DOHH2 (cell line): Measurements from ENCODE around the gene NKX2-3.

ENCODE experiments used
- H3F3A ChIP-seq: fragments of 200-600 bp; sonication (generic), shearing (Covaris generic); 2 replicates; pipeline ENCODE4 v1.6.0; 2016; ENCODE audit warnings: antibody characterized with exemption, mild to moderate bottlenecking; ENCODE audit not compliant: control insufficient read depth, insufficient read depth
- H3K27ac ChIP-seq: fragments of 200-600 bp; sonication (generic); 2 replicates; pipeline ENCODE4 v1.5.1; 2014; ENCODE audit warnings: low read depth, mild to moderate bottlenecking, low read length, moderate library complexity
- H3K27me3 ChIP-seq: fragments of 200-600 bp; sonication (generic); 2 replicates; pipeline ENCODE4 v1.6.1; 2014; ENCODE audit warnings: mild to moderate bottlenecking, low read length, mixed read lengths; ENCODE audit not compliant: control insufficient read depth
- H3K36me3 ChIP-seq: fragments of 200-600 bp; sonication (generic); 2 replicates; pipeline ENCODE4 v1.6.1; 2014; ENCODE audit warnings: mild to moderate bottlenecking, low read length, moderate library complexity, mixed read lengths; ENCODE audit not compliant: control insufficient read depth
- H3K4me1 ChIP-seq: fragments of 200-600 bp; sonication (generic); 2 replicates; pipeline ENCODE4 v1.6.1; 2014; ENCODE audit warnings: mild to moderate bottlenecking, low read length, mixed read lengths; ENCODE audit not compliant: control insufficient read depth
- H3K4me2 ChIP-seq: fragments of 200-600 bp; sonication (generic); 2 replicates; pipeline ENCODE4 v1.6.0; 2014; ENCODE audit warnings: mild to moderate bottlenecking, low read length, moderate library complexity
- H3K4me3 ChIP-seq: fragments of 200-600 bp; sonication (generic); 2 replicates; pipeline ENCODE4 v1.5.1; 2014; ENCODE audit warnings: mild to moderate bottlenecking, low read length, mixed read lengths
- H3K79me2 ChIP-seq: fragments of 200-600 bp; sonication (generic); 2 replicates; pipeline ENCODE4 v1.6.1; 2014; ENCODE audit warnings: mild to moderate bottlenecking, low read length, mixed read lengths; ENCODE audit not compliant: control insufficient read depth
- H3K9me2 ChIP-seq: fragments of 200-600 bp; sonication (generic); replicated peaks from 2 replicates; pipeline ENCODE4 v1.6.1; 2014; ENCODE audit warnings: mild to moderate bottlenecking, low read length, mixed read lengths; ENCODE audit not compliant: control insufficient read depth
- H3K9me3 ChIP-seq: fragments of 200-600 bp; sonication (generic); 2 replicates; pipeline ENCODE4 v1.6.1; 2014; ENCODE audit warnings: antibody characterized with exemption, low read length, mixed read lengths; ENCODE audit not compliant: control insufficient read depth, insufficient read depth
- H4K20me1 ChIP-seq: fragments of 200-600 bp; sonication (generic); 2 replicates; pipeline ENCODE4 v1.6.0; 2014; ENCODE audit warnings: low read depth, mild to moderate bottlenecking, antibody characterized with exemption, low read length, moderate library complexity; ENCODE audit not compliant: control insufficient read depth, insufficient read depth
- EZH2phosphoT487 ChIP-seq: fragments of 200-600 bp; sonication (generic); IDR thresholded peaks from 2 replicates; pipeline ENCODE4 v1.6.1; 2017; ENCODE audit warnings: borderline replicate concordance, mild to moderate bottlenecking, antibody characterized with exemption, low read length, moderate library complexity, mixed read lengths
- TF ChIP-seq, protein P1 (sequence below): fragments of 200-600 bp; sonication (generic); IDR thresholded peaks from one replicate; pipeline ENCODE4 v1.5.1; 2014; ENCODE audit warnings: antibody characterized with exemption, mild to moderate bottlenecking, low read depth, low read length; ENCODE audit not compliant: poor library complexity, severe bottlenecking

The NKX2-3 gene

DNA sequence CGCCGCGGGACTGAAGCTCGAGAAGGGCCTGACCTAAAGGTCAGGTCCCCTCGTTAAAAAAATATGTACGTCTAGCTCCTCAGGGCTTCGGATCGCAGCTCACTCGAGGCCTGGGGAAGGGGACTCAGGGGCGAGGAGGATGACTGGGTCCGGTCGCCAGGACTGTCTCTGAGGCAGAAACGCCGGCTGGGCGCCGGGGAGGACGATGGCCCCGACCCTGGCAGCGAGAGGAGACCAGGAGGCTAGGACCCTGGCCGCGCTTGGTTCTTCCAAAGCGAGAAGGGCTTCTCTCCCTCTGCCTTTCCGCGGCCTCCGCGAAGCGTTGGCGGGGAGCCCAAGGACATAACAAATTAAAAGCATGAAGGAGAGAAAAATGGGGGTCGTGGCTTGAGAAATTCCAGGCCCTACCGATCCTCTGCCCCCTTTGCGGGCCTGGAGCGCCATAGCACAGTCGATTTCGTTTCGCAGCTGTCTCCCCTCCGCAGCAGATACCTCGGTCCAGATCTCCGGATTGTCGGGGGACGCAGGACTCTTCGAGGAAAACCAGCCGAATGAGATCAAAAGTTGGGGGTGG, 3.1 kb downstream of the NKX2-3 start:
- H3K79me2 ChIP-seq: no peaks in the 10 kb centered on the region
- peaks cover 60% of the 10 kb centered on the region for H3K27me3 ChIP-seq
- H3K4me1 ChIP-seq: no peaks in the 10 kb centered on the region
- H3K9me2 ChIP-seq: no peaks in the 10 kb centered on the region
- no peaks in the 10 kb centered on the region for H3K9me3 ChIP-seq
- H3K4me2 ChIP-seq: no peak overlapping the region
- H3K4me3 ChIP-seq: no peak overlapping the region
- no peaks in the 10 kb centered on the region for H3F3A ChIP-seq
- H4K20me1 ChIP-seq: no peaks in the 10 kb centered on the region
- TF ChIP-seq, protein P1, sequence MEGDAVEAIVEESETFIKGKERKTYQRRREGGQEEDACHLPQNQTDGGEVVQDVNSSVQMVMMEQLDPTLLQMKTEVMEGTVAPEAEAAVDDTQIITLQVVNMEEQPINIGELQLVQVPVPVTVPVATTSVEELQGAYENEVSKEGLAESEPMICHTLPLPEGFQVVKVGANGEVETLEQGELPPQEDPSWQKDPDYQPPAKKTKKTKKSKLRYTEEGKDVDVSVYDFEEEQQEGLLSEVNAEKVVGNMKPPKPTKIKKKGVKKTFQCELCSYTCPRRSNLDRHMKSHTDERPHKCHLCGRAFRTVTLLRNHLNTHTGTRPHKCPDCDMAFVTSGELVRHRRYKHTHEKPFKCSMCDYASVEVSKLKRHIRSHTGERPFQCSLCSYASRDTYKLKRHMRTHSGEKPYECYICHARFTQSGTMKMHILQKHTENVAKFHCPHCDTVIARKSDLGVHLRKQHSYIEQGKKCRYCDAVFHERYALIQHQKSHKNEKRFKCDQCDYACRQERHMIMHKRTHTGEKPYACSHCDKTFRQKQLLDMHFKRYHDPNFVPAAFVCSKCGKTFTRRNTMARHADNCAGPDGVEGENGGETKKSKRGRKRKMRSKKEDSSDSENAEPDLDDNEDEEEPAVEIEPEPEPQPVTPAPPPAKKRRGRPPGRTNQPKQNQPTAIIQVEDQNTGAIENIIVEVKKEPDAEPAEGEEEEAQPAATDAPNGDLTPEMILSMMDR: no peak
- no peak for TF ChIP-seq EZH2phosphoT487
- H3K27ac ChIP-seq: no peak overlapping the region
- H3K36me3 ChIP-seq: no peaks in the 10 kb centered on the region

DNA sequence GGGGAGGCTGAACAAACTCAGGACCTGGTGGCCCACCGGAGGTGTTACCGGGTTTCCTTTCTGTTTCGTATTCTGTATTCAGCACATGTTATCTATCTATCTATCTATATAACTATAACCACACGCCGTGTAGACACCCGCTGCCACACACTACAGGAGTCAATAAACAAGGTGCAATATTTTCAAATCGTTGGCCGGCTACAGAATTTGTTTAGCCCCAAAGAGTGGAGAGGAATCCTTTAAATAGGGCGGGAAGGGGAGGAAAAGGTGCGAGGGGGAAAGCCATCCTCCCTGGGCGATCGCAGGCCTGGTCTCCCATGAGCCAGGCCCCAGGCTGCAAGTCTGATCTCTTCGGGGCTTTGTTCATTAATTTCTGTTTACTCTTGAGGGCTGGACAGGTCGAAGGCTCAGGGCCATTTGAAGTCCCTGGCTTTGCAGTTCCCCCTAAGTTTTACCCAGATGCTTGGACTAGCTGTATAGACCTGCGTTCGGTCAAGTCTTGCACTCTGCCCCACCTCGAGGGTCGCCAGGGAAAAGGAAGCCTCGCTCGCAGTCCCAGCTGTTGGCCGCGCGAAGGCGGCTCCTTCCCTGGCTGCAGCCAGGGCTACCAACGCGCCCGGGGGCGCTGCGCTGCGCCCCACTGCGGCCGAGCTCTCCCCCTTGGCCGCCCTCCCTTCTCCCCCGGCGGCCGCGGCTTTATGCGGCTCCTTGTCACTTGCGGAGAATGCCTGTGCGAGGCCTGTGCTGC, 3.8 kb downstream of the NKX2-3 start:
- TF ChIP-seq, protein P1: no peak
- no peak for TF ChIP-seq EZH2phosphoT487
- no peaks in the 10 kb centered on the region for H3K4me1 ChIP-seq
- H3K27me3 ChIP-seq: peaks cover 63% of the 10 kb centered on the region
- H3K9me3 ChIP-seq: no peaks in the 10 kb centered on the region
- no peaks in the 10 kb centered on the region for H3K36me3 ChIP-seq
- H3K27ac ChIP-seq: no peak overlapping the region
- no peaks in the 10 kb centered on the region for H4K20me1 ChIP-seq
- H3K79me2 ChIP-seq: no peaks in the 10 kb centered on the region
- no peaks in the 10 kb centered on the region for H3F3A ChIP-seq
- H3K9me2 ChIP-seq: no peaks in the 10 kb centered on the region
- H3K4me3 ChIP-seq: no peak overlapping the region
- H3K4me2 ChIP-seq: no peak overlapping the region

DNA sequence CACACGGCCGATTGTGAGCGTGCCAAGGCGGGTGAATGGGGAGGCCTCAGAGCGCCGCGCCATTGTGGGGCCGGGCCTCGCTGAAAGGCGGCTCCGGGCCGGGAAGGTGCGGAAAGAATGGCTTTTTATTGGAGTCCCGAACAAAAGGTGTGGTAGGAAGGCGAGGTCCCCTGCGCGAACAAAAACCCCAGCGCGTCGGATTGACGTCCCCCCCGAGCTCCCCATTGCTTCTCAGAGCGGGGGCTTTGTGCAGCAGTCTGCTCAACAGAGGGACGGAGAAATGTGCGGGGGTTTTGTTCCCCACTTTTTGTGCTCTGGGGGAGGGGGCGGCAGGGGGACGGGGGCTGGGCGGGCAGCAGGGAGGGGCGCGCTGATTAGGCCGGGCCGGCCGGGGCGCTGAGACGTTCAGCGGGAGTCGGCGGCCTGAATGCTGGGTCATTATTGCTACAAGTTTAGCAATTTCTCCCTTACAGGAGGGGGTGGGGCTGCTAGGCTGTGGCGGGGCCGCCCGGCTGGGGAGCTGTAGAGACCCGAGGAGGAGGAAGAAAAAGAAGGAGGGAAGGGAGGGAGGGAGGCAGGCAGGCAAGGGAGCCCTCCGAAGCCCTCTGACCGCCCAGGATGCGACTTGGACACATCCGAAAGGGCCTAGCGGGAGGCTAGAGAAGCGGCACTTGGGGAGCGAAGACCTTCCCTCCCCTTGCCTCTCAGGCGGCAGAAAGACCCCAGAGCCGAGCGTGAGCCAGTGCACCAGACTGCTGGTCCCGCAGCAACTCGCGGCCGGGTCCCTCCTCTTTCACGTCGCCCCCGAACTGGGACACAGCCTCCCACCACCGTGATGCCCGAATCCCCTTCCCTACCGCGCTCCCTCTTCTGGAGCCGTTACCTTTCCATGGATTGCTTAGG, 4.6 kb downstream of the NKX2-3 start:
- Histone ChIP-seq H3K27me3 (peaks cover 58% of the 10 kb centered on the region), H3K9me2 (no peaks in the 10 kb centered on the region)

More for the DNA sequence above, 4.6 kb downstream of the NKX2-3 start:
- Histone ChIP-seq H3K9me3 (no peaks in the 10 kb centered on the region), H3K79me2 (no peaks in the 10 kb centered on the region), H3K36me3 (no peaks in the 10 kb centered on the region), H4K20me1 (no peaks in the 10 kb centered on the region), H3K4me3 (no peak overlapping the region), H3K4me2 (no peak overlapping the region), H3F3A (no peaks in the 10 kb centered on the region), H3K27ac (no peak overlapping the region), H3K4me1 (no peaks in the 10 kb centered on the region)
- TF ChIP-seq EZH2phosphoT487: no peak
- TF ChIP-seq, protein P1: no peak
